Measurements from ENCODE around the gene RABEPK.

GRCh38 chr9:125153712-125154367 lies 46.5 kb upstream of the RABEPK start:
- TF ChIP-seq POLR2A (IDR thresholded peaks at IDR 0.05) (no peak), CTCF (IDR thresholded peaks at IDR 0.05) (no peak), POLR2AphosphoS5 (IDR thresholded peaks at IDR 0.05) (no peak), EP300 (IDR thresholded peaks at IDR 0.05) (no peak)
